ENCODE results near the gene GAK. TPM values are rescaled to one million over a fixed set of nuclear protein-coding genes. Genes with fewer than 3 reads are reported as not detected.

Gene GAK
- total RNA-seq, 1 donor from 2014 or later: 89.1 TPM

DNA sequence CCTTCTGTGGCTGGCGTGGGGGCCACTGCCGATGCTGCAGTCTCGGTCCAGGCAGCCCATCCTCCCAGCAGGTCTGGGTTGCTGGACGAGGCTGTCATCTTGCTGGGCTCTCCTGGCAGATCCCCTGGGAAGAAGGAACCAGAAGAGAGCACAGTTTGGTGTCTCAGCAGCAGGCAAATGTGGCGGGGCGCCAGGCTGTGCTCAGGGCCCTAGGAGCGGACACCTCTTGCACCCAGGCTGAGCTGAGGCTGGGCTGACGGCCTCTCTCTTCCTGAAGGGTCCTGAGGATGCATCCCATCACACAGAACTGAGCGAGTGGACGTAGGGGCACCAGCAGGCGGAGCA is 67.0 kb downstream of the GAK start:
- intact Hi-C loops (cut with DNase I): no loop called here
- peaks cover 0 to 80% of the 10 kb centered on the region in 2 donors for H3K36me3 ChIP-seq
- H3K27ac ChIP-seq: no peak overlapping the region
- H3K4me1 ChIP-seq: no peaks in the 10 kb centered on the region
- no peaks in the 10 kb centered on the region for H3K9me3 ChIP-seq
- no peaks in the 10 kb centered on the region for H3K27me3 ChIP-seq
- TF ChIP-seq POLR2A (IDR thresholded peaks at IDR 0.05) (no peak), POLR2AphosphoS5 (IDR thresholded peaks at IDR 0.05; ENCODE audit: insufficient read depth in 1 of 2, low read depth in 1 of 2) (no peak)
- TF ChIP-seq, protein P1, sequence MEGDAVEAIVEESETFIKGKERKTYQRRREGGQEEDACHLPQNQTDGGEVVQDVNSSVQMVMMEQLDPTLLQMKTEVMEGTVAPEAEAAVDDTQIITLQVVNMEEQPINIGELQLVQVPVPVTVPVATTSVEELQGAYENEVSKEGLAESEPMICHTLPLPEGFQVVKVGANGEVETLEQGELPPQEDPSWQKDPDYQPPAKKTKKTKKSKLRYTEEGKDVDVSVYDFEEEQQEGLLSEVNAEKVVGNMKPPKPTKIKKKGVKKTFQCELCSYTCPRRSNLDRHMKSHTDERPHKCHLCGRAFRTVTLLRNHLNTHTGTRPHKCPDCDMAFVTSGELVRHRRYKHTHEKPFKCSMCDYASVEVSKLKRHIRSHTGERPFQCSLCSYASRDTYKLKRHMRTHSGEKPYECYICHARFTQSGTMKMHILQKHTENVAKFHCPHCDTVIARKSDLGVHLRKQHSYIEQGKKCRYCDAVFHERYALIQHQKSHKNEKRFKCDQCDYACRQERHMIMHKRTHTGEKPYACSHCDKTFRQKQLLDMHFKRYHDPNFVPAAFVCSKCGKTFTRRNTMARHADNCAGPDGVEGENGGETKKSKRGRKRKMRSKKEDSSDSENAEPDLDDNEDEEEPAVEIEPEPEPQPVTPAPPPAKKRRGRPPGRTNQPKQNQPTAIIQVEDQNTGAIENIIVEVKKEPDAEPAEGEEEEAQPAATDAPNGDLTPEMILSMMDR (IDR thresholded peaks at IDR 0.05): no peak
- H3K4me3 ChIP-seq: no peak overlapping the region
- DNase-seq (ENCODE audit: extremely low spot score in 2 of 2): no peak

DNA sequence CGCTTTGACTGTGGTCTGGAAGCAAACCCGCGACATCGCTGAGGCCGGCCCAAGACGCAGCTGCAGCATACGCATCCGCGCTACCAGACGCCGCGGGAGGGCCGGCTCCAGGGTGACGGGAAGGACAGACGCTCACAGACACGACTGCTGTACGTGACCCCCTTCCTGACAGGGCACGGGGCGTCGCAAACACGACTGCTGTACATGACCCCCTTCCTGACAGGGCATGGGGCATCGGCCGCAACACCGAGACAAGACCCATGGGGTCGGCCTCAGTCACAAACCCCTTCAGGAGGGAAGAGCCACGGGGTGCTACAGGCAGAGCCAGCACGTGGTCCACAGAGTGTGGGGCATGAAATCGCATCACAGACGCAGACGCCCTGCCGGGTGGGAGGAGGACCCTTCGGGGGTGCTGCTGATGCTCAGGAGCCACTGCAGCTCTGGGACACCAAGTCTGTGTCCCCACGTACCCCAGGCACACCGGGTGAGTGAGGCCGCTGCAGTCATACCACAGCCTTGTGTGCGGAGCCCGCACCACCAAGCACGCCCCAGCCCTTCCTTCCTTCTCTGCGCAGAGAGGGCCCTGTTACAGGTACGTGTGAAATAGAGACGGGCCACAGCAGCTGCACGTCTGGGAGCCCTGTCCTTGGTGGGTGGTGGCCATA is 67.5 kb downstream of the GAK start:
- Histone ChIP-seq H3K36me3 (peaks cover 0 to 83% of the 10 kb centered on the region in 2 donors), H3K4me3 (no peak overlapping the region), H3K27me3 (no peaks in the 10 kb centered on the region), H3K27ac (no peak overlapping the region), H3K4me1 (no peaks in the 10 kb centered on the region), H3K9me3 (no peaks in the 10 kb centered on the region)
- intact Hi-C loops (cut with DNase I): no loop called here
- TF ChIP-seq POLR2A (IDR thresholded peaks at IDR 0.05) (no peak), POLR2AphosphoS5 (IDR thresholded peaks at IDR 0.05; ENCODE audit: insufficient read depth in 1 of 2, low read depth in 1 of 2) (no peak)
- TF ChIP-seq, protein P1 (IDR thresholded peaks at IDR 0.05): no peak
- DNase-seq (ENCODE audit: extremely low spot score in 2 of 2): no peak

DNA sequence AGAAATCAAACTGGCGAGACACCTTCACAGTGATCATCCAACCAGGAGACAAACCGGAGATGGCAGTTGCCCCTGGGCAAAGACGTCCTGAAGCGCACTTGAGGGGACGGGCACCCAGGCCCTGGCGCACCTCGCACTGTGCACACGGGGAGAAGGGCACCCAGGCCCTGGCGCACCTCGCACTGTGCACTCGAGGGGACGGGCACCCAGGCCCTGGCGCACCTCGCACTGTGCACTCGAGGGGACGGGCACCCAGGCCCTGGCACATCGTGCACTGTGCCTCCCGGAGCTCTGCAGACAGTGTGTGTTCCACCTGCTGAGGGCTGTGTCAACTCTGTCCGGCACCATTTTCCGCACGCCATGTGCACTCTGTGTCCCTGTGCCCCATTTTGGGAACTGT is 71.6 kb downstream of the GAK start:
- no peak for DNase-seq (ENCODE audit: extremely low spot score in 2 of 2)
- H3K4me1 ChIP-seq: no peaks in the 10 kb centered on the region
- no peaks in the 10 kb centered on the region for H3K9me3 ChIP-seq
- peaks cover 0 to 74% of the 10 kb centered on the region in 2 donors for H3K36me3 ChIP-seq
- TF ChIP-seq, protein P1 (IDR thresholded peaks at IDR 0.05): no peak
- TF ChIP-seq POLR2A (IDR thresholded peaks at IDR 0.05) (no peak), POLR2AphosphoS5 (IDR thresholded peaks at IDR 0.05; ENCODE audit: insufficient read depth in 1 of 2, low read depth in 1 of 2) (no peak)
- intact Hi-C loops (cut with DNase I): no loop called here
- no peaks in the 10 kb centered on the region for H3K27me3 ChIP-seq
- no peak overlapping the region for H3K27ac ChIP-seq
- no peak overlapping the region for H3K4me3 ChIP-seq

DNA sequence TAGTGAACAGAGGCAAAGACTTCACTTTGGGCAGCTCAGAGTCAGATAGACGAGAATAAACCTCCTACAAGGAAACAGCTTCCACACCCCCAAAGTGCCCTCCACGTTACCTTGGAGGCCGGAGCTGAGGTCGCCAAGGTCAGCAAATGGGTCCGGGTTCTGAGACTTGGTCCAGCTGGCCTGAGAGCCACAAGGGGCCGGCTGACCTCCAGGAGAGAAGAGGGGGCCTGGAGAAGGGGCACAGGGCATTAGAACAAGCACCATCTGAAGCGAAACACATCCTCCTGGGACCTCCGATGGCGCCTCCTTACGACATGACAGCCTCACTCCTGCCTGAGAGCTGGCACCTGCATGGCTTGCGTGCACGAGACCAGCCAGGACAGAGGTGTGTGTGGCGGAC is 72.6 kb downstream of the GAK start:
- Histone ChIP-seq H3K4me1 (no peaks in the 10 kb centered on the region), H3K27ac (no peak overlapping the region), H3K9me3 (no peaks in the 10 kb centered on the region), H3K36me3 (peaks cover 0 to 63% of the 10 kb centered on the region in 2 donors), H3K4me3 (no peak overlapping the region), H3K27me3 (no peaks in the 10 kb centered on the region)
- intact Hi-C loops (cut with DNase I): no loop called here
- TF ChIP-seq, protein P1 (IDR thresholded peaks at IDR 0.05): no peak
- no peak for TF ChIP-seq POLR2AphosphoS5 (IDR thresholded peaks at IDR 0.05; ENCODE audit: insufficient read depth in 1 of 2, low read depth in 1 of 2)
- TF ChIP-seq POLR2A (IDR thresholded peaks at IDR 0.05): no peak
- DNase-seq (ENCODE audit: extremely low spot score in 2 of 2): no peak

DNA sequence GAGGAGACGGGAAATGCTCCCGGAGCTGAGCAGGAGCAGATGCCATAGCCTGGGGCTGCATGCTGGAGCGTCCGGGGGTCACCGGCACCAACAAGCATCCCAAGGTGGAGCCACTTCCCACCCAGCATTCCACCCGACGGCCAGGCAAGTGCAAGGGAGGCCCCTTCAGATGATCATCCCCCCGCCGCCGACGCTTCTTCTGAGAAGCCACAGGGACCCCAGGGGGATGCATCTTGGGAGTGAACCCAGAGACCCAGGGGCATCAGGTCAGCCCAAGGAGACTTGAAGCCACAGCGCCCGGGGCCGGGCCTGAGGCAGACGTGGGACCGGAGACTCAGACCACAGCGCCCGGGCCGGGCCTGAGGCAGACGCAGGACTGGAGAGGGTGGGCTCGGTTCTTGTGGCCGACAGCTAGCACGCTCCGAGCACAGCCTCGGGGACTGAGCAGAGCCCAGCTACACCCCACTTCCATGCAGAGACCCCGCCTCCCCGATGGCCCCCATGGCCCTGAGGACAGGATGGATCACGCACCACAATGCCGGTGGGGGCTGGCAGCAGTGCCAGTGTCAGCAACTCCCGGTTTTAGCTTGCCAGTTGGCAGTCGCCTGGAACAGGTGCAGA is 73.2 kb downstream of the GAK start:
- Histone ChIP-seq H3K4me3 (no peak overlapping the region), H3K36me3 (peaks cover 0 to 59% of the 10 kb centered on the region in 2 donors), H3K27me3 (no peaks in the 10 kb centered on the region), H3K27ac (no peak overlapping the region), H3K9me3 (no peaks in the 10 kb centered on the region), H3K4me1 (no peaks in the 10 kb centered on the region)
- intact Hi-C loops (cut with DNase I): no loop called here
- no peak for DNase-seq (ENCODE audit: extremely low spot score in 2 of 2)
- TF ChIP-seq, protein P1 (IDR thresholded peaks at IDR 0.05): no peak
- TF ChIP-seq POLR2A (IDR thresholded peaks at IDR 0.05): no peak
- no peak for TF ChIP-seq POLR2AphosphoS5 (IDR thresholded peaks at IDR 0.05; ENCODE audit: insufficient read depth in 1 of 2, low read depth in 1 of 2)

Data from vagina (tissue), 2 donors.